Activated T-cell treated with anti-CD3 and anti-CD28 coated beads for 1 hour (primary cell): ENCODE results near the gene GNB1.
"Not testable (repeated sequence)": the region's sequence is repeated elsewhere in the genome, so short reads cannot be mapped to it uniquely, and the experiment has no call there.

Source experiments
- DNase-seq: peaks from one replicate; pipeline ENCODE4 v3.0.0-alpha.2; 2020; ENCODE audit warnings: low read depth

GNB1 gene

DNA sequence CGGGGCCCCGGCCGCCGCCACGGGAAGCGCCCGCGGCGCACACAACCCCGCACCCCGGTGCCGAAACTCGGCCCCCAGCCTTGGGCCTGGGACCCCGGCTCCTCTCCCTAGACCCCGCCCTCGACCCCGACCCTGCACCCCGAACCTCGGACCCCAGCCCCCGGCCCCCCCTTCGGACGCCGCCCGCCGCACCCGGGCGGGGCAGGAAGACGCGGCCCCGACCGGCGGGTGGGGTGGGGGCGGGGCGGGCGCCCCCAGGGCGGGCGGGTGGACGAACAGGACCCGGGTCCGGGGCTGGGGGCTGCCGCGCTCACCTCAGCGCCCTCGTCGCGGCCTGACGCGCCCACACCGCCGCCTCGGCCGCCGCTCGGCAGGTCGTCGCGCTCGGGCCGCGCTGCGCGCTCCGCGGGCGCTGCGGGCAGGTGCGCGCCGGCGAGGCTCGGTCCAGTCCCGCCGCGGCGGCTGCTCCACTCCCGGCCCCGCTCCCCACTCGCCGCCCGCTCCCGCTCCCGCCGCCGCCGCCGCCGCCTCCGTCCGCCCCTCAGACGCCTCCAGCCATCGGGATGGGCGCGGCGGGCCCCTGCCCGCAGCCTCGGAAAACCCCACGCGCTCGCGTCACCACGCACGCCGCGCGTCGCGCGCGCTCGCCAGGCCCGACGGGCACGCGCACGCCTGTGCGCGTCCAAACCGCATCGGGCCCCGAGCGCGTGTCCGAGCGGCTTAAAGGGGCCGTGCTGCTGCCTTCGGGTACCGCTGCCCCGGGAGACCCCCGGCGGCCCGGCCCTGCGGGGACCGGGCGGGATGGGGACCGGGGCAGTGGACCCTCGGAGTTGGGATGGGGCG lies at the start of gene GNB1:
Gene GNB1 (minus strand): TSS at position 582 of the 843 bp plus-strand sequence. CDS start 65,634 bp downstream, outside the sequence.
- peak; percentile 80 for DNase-seq

DNA sequence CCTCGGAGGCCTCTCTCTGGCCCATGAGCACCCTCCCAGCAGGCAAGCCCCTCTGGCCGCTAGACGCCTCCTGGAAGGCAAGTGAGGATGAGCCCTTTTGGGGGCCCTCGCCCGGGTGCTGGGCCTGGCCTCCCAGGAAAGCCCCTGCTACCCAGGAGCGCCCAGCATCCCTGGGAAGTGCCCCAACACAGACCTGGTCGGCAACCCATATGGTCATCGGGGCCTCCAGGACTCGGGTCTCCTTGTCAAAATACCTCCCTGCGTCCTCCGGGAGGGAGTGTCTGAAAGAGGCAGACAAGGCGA lies 49.2 kb upstream of the GNB1 start:
- no peak for DNase-seq

DNA sequence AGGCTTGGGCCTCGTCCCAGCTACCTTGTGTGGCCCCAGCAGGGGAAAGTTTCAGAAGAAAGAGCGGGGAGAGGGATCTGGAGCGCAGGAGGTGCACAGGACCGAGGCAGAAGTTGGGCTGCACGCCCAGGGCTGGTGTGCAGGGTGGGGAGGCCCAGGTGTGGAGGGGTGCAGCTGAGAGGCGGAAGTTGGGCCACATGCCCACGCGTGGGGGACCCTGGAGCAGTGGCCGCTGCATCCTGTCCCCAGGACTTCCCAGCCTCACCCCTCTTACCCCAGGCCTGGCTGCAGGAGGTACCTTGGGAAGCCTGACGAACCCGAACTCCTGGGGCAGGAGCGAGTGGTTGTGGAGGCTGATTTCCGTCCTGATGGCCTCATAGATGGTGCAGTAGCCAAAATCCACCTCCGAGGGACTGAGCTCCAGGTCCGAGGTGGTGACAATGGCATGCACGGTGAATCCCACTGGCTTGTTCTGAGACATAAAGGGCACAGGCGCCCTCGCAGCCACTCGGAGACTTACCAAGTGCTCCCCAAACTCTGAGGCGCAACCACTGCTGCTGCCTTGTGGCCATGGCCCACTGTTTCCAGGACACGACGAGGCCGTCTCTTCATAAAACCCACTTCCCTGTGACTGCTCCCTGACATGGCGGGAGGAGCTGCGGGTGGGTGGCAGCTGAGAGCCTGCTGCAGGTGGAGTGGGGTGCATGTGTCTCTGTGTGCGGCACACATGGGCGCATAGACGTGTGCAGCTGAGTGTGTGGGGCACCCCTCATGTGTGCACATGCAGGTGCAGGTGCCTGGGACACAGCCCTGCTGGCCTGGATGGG lies 48.6 kb upstream of the GNB1 start:
- DNase-seq, result no peak

DNA sequence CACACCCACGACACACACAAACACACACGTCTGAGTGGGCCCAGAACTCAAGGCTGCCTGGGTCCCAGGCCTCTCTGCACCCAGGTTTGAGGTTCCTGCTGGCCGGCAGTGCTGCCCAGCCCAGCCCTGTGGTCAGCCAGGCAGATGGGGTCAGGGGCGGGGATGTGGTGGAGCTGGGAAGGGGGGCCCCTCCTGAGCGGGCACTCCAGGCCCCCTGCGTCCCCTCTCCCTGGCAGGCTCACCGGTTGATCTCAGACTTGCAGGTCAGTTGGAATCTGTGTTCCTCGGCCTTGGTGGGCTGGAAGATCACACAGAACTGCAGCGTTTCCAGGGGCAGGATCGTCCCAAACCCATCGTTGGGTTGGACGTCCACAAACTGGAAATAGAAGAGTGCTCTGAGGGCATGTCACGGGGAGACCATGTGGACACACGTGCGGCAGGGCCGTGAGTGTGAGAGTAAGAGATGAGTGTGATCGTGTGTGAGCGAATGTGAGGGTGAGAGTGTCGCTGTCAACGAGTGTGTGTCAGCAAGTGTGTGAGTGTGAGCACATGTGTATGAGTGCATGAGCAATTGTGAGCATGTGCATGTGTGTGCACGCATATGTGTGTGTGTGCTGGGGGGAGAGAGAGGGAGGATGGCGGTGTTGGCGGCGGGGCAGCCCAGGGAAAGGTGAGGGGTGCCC lies 47.9 kb upstream of the GNB1 start:
- DNase-seq, result no peak

DNA sequence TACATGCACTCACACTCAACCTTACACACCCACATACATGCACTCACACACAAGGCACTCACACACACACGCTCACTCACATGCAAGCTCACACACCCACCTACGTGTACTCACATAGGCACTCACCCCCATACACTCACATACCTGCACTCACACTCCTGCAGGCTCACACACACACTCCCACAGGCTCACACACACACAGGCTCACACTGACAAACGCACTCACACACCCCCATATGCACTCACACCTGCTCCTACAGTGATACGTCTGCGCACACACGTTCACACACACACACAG lies 47.3 kb upstream of the GNB1 start:
- no peak for DNase-seq

DNA sequence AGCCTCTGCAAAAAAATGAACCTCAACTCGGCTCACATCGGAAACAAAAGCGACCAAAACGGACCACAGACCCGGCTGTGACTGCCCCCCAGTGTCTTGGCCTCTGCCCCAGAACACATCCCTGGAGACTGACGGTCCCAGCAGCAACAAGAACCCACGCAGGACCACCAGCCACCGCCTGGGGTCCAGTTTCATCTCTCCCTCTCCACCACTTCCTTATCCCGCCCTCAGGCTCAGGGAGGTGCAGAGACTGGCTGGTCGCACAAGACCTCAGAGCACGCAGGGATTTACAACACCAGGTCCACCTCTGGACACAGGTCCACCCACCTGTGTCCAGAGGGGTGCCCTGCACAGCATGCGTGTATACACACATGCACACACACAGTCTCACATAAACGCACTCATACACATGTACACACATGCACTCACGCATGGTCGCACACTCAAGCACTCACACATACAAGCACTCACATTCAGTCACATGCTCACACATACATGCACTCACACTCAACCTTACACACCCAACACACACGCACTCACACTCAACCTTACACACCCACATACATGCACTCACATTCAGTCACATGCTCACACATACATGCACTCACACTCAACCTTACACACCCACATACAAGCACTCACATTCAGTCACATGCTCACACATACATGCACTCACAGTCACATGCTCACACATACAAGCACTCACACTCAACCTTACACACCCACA lies 46.8 kb upstream of the GNB1 start:
- DNase-seq, result no peak

DNA sequence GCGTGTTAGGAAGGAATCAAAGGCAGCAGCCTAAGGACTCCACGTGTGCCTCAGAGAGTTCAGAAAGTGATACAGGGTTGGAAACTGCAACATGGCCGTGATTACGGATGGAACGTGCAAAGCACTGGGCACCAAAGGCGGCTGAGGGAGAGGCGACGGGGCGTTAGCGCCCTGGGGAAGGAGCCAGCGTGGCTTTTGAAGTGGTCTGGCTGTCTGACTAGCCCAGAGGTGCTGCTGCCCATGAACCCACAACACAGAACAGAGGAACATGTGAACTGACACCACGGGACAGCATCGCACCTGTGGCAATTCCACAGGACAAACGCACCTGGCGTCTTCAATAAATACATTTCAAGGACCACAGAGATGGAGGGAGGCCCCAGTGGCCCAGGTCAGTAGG lies 46.2 kb upstream of the GNB1 start:
- DNase-seq, result no peak

DNA sequence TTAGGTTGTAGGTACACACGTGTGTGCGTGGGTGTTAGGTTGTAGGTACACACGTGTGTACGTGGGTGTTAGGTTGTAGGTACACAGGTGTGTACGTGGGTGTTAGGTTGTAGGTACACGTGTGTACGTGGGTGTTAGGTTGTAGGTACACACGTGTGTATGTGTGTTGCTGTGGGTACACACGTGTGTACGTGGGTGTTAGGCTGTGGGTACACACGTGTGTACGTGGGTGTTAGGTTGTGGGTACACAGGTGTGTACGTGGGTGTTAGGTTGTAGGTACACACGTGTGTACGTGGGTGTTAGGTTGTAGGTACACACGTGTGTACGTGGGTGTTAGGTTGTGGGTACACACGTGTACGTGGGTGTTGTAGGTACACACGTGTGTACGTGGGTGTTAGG lies 44.0 kb upstream of the GNB1 start:
- not testable (repeated sequence) for DNase-seq

DNA sequence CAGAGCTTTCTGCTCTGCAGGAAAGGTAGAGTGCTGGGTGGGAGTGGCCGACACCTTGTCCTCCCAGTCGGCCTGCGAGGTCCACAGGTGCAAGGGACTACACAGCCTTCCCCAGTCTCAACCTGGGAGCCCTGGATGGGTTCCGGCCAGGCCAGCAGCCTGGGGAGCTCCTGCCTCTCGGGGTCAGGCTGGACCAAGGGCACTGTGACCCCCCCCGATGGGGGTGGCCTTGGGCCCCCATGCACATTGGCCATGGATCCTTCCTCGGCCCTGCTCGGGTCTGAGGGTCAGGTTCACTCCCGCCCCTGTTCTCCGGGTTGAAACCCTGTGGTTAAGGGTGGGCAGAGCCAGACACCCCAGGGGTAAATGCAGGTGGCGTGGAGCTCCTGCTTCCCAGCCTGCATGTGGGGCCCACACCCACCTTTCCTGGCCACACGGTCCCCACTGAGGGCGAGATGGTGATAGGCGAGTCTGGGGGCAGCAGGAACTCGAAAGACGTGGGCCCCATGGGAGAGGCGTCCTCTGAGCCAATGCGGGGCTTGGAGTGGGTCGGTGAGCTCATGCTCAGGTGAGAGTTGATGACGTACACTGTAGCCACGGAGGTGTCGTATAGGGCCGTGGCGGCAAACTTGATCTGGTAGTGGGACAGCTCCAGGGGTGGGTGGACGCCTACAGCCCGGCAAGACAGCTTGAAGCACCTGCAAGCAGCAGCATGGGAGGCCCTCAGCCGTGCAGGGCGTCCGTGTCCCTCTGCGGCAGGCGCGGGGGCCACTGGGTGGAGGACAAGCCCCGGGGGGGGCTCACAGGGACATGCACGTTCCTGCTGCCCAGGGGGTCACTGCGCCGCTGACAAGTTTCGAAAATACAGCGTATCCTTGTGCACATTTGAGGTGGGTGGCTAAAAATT lies 39.0 kb upstream of the GNB1 start:
- DNase-seq, result no peak

DNA sequence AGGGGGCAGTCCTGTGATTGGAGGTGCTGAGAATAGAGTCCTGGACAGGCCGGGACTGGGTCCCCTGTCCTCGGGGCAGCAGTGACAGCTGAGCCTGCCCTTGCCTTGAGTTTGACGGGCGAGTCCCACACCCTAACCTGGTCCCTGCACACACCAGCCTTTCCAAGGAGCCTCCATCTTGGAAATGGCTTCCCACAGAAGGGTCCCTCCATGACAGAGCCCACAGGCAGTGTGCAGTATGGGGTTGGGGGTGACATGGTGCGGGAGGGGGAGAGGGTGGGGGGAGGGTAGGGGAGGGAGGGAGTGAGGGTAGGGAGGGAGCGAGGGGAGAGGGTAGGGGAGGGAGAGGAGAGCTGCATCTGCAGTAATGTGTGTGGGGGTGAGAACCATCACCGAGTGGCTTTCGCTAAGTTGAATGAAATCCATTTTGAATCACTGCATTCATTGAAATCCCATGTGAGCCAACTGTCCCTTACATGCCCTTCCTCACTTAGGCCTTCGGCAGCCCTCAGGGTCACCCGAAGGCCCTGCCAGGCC lies 38.3 kb upstream of the GNB1 start:
- no peak for DNase-seq

DNA sequence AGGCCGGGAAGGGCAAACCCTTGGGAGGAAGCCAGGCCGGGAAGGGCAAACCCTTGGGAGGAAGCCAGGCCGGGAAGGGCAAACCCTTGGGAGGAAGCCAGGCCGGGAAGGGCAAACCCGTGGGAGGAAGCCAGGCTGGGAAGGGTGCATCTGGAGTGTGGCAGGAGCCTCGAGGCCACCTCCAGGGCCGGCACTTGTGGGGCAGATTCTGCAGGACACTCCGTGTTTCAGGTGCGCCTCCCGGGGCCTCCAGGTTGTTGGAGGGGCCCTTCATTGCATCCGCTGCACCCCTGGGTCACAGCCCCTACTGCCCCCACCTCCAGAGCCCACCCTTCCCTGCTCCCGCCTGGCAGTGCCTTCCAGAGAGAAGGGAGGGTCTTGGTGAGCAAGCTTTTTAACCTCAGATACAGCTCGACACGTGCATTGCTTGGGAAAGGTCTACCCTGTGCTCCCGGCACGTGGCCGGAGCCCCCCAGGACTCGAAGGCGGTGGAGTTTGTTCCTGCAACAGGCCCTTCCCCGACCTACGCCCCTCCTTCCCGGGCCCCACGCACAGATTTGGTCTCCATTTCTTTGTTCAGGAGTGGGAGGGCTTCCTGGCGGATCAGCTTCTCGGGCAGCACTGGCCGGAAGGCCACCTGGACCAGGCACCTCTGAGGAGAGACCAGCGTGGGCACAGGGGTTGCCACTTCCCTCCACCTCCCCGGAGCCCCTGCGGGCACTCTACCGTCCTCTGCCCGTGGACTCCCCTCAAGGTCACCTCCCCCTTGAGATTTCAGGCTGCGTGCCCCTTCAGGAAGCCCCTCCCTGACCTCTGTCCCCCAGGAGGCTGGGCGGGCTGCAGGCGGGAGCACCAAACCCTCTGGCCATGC lies 37.6 kb upstream of the GNB1 start:
- no peak for DNase-seq

DNA sequence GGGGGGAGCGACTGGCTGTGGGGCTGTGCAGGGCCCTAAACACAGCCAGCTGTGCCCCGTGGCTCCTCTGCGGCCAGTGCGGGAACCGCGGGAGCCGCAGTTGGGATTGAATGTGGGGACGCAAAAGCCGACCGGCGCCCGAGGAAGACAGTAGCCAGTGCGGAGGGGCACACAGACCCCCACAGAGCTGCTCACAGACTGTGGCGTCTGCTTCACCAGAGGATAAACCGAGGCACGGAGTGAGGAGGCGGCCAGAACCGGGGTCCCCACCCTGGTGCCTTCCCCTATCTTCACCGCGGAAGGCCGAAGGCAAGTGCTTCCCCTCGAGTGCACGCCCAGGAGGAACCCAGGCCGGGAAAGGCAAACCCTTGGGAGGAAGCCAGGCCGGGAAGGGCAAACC lies 36.9 kb upstream of the GNB1 start:
- no peak for DNase-seq

DNA sequence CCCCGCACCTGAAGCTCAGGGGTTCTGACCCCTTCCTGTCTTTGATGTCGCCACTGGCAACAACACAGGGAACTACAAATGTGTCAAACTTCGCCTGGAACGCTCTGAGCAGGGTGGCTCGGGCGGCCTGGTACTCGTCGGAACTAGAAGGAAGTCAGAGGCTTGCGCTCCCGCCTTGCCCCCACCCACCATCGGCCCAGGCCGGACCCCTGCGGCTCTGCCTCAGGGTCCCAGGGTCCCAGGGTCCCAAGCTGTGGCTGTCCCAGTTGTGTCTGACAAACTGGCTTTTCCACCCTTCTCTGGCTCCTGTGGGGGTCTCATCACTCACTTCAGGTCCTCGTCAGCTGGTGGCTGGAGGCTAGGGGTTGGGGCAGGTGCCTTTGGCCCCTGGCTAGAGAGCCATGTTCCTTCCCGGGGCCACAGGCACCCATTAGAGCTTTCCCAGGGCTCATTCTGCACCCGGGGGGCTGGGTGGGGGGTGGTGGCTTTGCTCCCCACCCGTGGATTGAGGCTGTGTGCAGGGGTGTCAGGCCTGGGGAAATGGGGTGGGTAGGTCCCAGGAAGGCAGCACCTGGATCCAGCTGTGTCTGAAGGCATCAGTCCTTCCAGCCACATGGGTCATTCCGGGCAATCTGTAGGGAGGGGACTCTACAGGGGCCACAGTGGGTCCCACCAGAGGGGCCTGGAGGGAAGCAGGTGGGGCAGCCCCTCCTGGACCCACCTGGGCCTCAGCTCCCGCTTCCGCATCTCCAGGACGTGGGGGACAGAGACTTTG lies 36.2 kb upstream of the GNB1 start:
- DNase-seq, result no peak

DNA sequence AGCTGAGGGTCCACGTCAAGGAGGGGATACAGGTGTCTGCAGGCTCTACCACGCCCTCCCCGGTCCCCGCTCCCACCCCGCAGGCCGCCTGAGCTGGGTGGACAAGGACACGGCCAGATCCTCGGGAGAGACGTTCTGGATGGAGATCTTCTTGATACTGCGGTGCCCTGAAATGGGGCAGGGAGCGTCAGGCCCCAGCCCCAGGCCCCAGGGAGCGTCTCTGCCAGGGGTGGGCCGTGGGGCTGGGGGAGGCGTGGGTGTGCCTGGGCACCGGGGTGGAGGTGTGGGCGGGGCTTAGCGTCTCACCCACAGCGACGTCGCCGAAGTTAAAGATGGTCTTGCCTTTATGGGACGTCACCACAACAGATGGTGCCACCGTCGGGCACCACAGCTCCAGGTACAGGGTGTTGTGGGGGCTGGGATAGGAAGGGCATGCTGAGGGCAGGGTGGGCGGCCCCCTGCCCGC lies 35.5 kb upstream of the GNB1 start:
- no peak for DNase-seq

DNA sequence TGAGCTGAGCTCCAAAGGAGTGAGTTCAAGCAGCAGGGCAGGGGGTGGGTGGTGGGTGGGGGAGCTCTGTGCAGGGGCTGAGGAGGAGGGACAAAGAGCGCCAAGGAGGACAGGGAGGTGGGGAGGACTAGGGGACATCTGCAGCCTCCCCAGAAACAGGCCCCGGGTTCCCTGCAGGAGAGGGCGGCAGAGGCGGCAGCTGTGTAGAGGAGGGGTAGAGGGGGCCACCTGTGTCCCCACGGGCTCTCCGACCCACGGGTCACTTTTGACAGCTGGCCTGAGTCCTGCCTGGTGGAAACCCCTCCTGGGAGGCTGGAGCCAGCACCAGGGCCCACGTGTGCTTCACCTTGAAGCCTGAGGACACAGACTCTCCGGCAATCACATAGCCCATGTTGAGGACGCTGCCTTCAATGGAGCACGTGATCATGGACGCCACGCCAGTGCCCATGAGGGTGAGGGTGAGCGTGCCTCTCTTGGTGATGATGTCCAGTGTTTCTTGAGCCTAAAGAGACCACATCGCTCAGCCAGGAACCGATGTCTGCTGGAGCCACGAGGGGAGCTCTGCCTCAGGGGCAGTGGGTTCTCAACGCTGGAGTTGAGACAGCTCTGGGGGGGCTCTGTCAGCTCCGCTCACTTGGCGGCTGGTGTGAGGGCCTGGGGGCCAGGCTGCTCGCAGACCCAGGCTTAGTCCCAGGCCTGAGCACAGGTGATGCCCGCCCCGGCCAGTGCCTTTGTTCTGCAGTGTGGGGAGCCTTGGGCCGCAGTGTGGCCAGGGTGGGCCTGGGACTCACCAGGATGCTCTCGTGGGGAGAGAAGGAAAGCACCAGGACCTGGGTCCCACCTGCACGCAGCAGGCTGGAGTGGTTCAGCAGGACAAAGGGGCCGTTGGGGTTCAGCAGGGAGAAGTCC lies 34.8 kb upstream of the GNB1 start:
- no peak for DNase-seq

DNA sequence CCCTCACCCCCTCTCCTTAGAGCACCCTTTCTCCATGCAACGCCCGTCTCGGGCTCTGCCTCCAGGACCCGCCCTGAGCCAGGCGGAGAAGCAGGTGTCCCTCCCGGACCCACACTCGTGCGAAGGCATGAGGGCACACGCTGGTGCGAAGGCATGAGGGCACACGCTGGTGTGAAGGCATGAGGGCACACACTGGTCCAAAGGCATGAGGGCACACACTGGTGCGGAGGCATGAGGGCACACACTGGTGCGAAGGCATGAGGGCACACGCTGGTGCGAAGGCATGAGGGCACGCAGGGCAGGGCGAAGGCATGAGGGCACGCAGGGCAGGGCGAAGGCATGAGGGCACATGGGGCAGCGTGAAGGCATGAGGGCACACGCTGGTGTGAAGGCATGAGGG lies 34.0 kb upstream of the GNB1 start:
- DNase-seq, result no peak

DNA sequence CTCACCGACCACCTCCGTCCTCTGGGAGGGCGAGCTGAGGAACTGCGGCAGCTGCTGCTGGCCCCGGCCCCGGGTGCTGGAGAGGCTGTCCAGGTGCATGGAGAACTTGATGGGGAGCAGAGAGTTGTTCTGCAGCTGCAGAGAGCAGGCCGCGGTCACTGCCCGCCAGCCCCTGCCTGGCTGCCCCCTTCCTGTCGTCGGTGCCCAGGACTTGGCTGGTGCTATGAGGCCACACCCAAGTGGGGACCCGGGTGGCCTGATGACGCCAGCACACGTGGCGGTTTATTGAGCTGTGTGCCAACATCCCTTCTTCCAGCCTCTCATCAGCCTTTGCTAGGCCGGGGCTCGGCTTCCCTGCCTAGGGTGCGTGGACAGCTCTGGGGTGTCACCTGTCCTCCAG lies 33.5 kb upstream of the GNB1 start:
- no peak for DNase-seq
